Hematopoietic multipotent progenitor cell treated with erythropoietin and hydrocortisone succinate and interleukin-3 and kit ligand, for 15 days (in vitro differentiated cells): Measurements from ENCODE around the gene SEC23A.
A peak's percentile ranks its signal among the peaks of the same experiment; 100 is the strongest.
"Not testable (repeated sequence)": the region's sequence is repeated elsewhere in the genome, so short reads cannot be mapped to it uniquely, and the experiment has no call there.

ENCODE experiments used
- DNase-seq: peaks from one replicate; pipeline ENCODE4 v3.0.0-alpha.2; 2015; ENCODE audit warnings: low spot score

Gene SEC23A

GRCh38 chr14:39102969-39103957 is at the start of gene SEC23A:
TSS of gene SEC23A (minus strand) at chr14:39103235. CDS start at chr14:39096118, 7,117 bp downstream.
- DNase-seq: no peak

GRCh38 chr14:39145266-39145966 is 42.4 kb upstream of the SEC23A start:
- peak; percentile 72 for DNase-seq

- DNase-seq: not testable (repeated sequence)
Observed at GRCh38 chr14:39143226-39143625, 40.2 kb upstream of the SEC23A start.

- not testable (repeated sequence) for DNase-seq
Observed at GRCh38 chr14:39141623-39142022, 38.6 kb upstream of the SEC23A start.

GRCh38 chr14:39140170-39140569 is 37.1 kb upstream of the SEC23A start:
- no peak for DNase-seq

- DNase-seq: no peak
Observed at GRCh38 chr14:39138440-39138839, 35.4 kb upstream of the SEC23A start.

GRCh38 chr14:39137835-39138234 is 34.8 kb upstream of the SEC23A start:
- not testable (repeated sequence) for DNase-seq

GRCh38 chr14:39122330-39123138 is 19.5 kb upstream of the SEC23A start:
- DNase-seq: no peak

GRCh38 chr14:39114073-39114838 is 11.2 kb upstream of the SEC23A start, which contains the start of gene GEMIN2:
TSS of gene GEMIN2 (plus strand) at chr14:39114323. CDS start at chr14:39114339, 16 bp downstream.
- peak; percentile 92 for DNase-seq

- no peak for DNase-seq
Observed at GRCh38 chr14:39113685-39114072, 10.6 kb upstream of the SEC23A start.

- DNase-seq: no peak
Observed at GRCh38 chr14:39109893-39110715, 7.1 kb upstream of the SEC23A start.

GRCh38 chr14:39108791-39109190 is 5.8 kb upstream of the SEC23A start:
- DNase-seq: no peak

GRCh38 chr14:39107591-39107996 is 4.6 kb upstream of the SEC23A start:
- peak; percentile 48 for DNase-seq

GRCh38 chr14:39104078-39104801 is 1.2 kb upstream of the SEC23A start:
- not testable (repeated sequence) for DNase-seq

GRCh38 chr14:39102265-39102968 is 618 bp downstream of the SEC23A start:
- DNase-seq: no peak

- DNase-seq: no peak
Observed at GRCh38 chr14:39099748-39100147, 3.3 kb downstream of the SEC23A start.

GRCh38 chr14:39099215-39099614 is 3.8 kb downstream of the SEC23A start:
- DNase-seq: not testable (repeated sequence)

GRCh38 chr14:39097159-39097558 is 5.9 kb downstream of the SEC23A start:
- no peak for DNase-seq

GRCh38 chr14:39094515-39094914 is 8.5 kb downstream of the SEC23A start:
- no peak for DNase-seq
